ENCODE results near the gene AIG1.
"Not testable (repeated sequence)": the region's sequence is repeated elsewhere in the genome, so short reads cannot be mapped to it uniquely, and the experiment has no call there.

The AIG1 gene

GRCh38 chr6:143059663-143060353 lies 881 bp upstream of the AIG1 start:
- peak in 1 of 2 experiments; percentile 34 for DNase-seq

DNA sequence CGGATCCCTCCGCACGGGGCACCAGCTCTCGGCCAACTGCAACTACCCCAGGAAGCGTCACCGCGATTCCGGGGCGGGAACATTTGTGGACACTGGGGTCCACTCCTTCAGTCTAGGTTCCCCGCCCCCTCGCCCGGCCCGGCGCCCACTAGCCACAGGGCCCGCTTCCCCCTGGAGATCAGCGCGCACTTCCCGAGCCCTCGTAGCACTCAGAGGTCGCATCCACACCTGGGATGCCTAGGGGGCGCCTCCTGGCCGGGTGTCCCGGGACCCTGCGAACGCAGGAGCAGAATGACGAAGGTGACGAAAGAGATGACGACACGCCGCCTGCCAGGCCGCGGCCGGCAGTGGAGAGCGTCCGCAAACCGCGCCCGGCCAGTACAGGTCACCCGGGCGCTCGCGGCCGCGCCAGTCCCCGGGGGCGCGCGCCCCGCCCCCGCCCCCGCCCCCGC lies 309 bp upstream of the AIG1 start:
- peak; percentile 71 to 78 for DNase-seq

- DNase-seq, result no peak
Measured at GRCh38 chr6:143061597-143062385, 1.1 kb downstream of the AIG1 start.

DNA sequence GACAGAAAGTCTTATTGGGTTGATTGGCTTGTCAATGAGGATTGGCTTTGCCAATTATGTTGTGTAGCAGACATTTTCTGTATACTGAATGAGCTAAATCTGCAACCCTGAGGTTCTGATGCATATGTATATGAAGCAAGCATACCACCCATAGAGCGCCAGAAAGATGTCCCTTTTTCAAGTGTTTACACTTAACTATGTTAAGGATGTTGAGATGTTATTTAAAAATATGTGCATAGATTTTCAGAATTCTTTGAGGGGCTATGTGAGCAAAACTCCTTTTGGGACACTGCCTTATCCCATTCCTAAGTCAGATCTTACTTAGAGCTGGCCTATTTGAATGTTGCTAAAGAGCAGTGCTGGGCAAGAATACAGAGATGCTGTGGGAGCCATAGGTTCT lies 1.9 kb downstream of the AIG1 start:
- no peak for DNase-seq

DNA sequence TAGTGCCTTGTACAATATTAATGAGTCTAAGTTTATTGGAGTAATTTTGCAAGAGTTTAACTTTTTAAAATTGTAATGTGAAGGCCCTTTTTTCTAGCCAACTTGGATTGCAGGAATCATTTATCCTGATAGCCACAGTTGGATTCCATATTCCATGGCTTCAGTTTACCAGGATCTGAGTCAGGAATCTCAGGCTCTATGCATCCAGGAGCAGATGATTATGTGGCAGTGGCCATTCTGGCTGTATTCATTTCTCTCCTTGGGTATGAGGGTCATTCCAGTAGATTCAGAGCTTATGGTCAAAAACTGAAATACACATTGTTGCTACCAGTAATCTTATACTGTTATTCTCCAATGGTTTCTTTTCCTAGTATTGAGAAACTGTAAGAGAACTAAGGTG lies 2.9 kb downstream of the AIG1 start:
- DNase-seq, result no peak

GRCh38 chr6:143064271-143064670 lies 3.6 kb downstream of the AIG1 start:
- DNase-seq, result no peak

DNA sequence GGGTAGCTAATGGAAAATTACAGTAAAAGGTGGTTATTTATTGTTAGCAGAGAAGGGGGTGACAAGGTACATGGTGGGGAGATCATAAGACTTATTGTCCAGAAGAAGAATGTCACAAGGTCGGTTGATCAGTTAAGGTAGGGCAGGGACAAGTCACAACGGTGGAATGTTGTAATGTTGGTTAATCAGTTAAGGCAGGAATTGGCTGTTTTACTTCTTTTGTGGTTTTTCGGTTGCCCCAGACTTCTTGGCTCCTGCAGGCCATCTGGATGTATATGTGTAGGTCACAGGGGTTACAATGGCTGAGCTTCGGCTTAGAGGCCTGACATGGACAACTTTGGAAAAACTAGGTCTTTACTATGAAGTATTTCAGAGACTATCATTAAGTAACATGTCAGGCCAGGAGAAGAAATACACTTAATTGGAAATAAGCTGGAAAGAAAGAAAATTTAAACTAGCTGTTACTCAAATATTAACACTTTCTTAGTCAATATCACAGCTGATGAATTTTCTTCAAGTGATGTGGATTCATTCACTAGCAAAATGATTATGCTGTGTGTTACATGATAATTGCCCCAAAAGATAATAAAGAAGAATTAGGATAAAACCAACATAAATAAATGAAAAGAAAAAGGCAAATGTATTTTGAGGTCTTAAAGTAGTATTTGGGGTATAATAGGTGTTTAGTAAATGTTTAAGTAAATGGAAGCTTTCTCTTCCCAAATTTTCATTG lies 4.4 kb downstream of the AIG1 start:
- DNase-seq, result no peak

DNA sequence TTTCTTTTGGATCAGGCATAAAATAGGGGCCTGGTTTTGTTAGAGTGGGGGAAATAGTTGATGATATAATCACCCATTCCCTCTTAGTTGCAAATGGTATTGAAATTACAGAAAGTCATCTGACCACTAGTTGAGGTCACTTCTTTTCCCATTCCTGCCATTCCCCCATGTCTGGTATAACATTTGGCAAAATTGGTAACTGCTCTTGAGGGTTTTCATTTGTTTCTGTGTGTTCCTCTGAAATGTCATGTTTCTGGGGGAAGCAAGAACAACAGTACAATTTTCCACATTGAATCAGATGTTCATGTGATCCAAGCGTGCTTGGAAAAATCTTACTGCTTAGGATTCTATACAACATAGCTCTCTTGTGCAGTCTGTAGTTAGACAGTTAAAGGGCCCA lies 7.3 kb downstream of the AIG1 start:
- no peak for DNase-seq

DNA sequence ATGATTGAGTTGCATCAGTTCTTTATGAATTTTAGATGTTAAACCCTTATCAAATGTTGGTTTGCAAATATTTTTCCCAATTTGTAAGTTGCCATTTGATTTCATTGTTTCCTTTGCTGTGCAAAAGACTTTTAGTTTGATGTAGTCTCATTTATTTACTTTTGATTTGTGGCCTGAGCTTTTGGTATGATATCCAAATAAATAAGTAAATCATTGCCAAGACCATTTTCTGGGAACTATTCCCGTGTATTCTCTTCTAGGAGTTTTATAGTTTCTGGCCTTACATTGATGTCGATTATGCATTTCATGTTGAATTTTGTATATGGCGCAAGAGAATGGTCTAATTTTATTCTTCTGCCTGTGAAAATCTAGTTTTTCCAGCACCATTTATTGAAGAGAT lies 13.4 kb downstream of the AIG1 start:
- no peak for DNase-seq

- DNase-seq, result no peak
Measured at GRCh38 chr6:143074670-143075318, 14.1 kb downstream of the AIG1 start.

DNA sequence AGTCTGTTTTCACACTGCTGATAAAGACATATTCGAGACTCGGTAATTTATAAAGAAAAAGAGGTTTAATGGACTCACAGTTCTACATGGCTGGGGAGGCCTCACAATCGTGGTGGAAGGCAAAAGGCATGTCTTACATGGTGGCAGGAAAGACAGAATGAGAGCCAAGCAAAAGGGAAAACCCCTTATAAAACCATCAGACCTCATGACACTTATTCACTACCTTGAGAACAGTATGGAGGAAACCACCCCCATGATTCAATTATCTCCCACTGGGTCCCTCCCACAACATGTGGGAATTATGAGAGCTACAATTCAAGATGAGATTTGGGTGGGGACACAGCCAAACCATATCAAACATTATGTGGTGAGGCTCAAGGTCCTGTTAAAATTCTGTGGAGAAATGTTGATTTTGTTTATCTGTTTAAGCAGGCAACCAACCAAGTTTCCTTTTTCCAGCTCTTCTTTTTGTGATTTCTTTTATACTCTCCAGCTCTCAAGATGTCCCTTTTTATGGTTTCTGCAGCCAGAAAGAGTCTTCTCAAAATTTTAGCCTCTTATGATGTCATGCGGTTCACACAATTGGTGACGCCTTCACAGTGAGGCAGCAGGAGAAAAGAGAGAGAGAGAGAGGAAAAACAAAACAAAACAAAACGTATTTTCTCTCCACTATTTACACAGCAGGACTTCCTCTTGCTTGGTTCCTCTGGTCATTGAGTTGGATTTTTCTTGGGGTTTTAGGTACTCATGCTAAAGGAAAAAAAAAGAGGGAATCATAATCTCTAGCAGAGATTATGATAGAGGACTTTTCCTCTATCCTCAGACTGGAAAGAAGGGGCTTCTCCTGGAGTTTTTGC lies 18.0 kb downstream of the AIG1 start:
- no peak for DNase-seq

GRCh38 chr6:143079325-143079640 lies 18.6 kb downstream of the AIG1 start:
- DNase-seq, result no peak

DNA sequence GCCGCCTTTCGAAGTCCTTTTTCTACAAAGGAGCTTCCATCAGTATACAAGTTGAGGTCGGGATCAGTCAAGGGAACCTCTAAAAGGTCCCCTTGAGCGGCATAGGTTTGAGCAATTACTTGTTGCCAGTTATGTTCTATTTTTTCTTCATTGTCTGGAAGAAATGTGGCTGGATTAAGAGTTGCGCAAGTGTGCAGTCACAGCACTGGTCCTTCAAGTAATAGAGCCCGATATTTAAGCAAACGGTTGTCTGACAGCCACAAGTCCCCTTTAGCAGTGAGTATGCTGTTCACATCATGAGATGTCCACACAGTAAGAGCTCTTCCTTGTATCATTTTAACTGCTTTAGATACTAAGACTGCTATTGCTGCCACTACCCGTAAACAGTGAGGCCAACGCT lies 21.6 kb downstream of the AIG1 start:
- DNase-seq, result not testable (repeated sequence)

GRCh38 chr6:143084019-143084418 lies 23.3 kb downstream of the AIG1 start:
- not testable (repeated sequence) for DNase-seq

- DNase-seq, result not testable (repeated sequence)
Measured at GRCh38 chr6:143087335-143087734, 26.6 kb downstream of the AIG1 start.

- no peak for DNase-seq
Measured at GRCh38 chr6:143087856-143088255, 27.2 kb downstream of the AIG1 start.

GRCh38 chr6:143090314-143091044 lies 29.8 kb downstream of the AIG1 start:
- DNase-seq, result no peak

DNA sequence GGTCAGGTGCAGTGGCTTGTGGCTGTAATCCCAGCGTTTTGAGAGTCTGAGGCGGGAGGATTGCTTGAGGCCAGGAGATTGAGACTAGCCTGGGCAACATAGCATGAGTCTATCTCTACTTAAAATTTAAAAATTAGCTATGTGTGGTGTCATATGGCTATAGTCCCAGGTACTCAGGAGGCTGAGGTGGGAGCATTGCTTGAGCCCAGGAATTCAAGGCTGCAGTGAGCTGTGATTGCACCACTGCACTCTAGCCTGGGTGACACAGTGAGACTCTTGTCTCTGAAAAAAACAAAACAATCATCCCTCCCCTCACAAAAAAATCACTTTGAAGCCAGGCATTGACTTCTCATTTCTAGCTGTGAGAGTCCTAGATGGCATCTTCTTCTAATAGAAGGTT lies 32.1 kb downstream of the AIG1 start:
- no peak for DNase-seq

GRCh38 chr6:143093290-143093689 lies 32.6 kb downstream of the AIG1 start:
- DNase-seq, result no peak

- DNase-seq, result no peak
Measured at GRCh38 chr6:143096403-143096802, 35.7 kb downstream of the AIG1 start.

DNA sequence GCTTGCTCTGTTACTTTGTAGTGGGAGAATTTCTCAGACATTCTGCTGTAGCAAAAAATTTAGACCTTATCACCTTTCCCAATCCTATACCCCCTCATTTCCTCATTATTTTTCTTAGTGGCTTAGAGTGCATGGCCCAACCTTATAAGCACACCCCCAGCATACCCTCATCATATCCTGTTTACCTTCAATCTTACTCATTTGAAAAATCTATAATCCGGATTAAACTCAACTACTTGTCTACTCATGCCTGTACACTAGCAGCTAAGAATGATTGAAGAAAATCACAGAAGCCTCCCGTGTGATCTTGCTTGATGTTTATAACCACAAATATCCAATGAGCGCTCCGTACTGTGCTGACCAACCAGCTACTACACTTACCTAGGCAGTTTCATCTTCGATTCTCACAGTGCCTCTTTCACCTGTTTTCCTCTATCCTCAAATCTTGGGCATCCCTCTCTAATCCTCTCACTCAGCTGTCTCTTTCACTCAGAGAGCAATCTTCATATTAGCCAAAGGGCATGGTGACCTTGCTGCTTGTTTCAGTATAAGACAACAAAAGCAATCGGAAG lies 36.6 kb downstream of the AIG1 start:
- DNase-seq, result no peak

All from activated CD4-positive, alpha-beta T cell treated with anti-CD3 and anti-CD28 coated beads, Interleukin-2, amount 50 U/mL, for 48 hours (primary cell).